SU-DHL-6 (cell line): ENCODE results near the gene PCF11.

Experiments used
- H2AFZ ChIP-seq: fragments of 200-600 bp; sonication (generic); 2 replicates; pipeline ENCODE4 v1.6.1; 2014; ENCODE audit warnings: low read depth, mild to moderate bottlenecking, moderate library complexity, mixed read lengths, antibody characterized with exemption, low read length; ENCODE audit not compliant: severe bottlenecking
- H3F3A ChIP-seq: fragments of 200-600 bp; shearing (Covaris generic); 2 replicates; pipeline ENCODE4 v1.6.0; 2016; ENCODE audit warnings: antibody characterized with exemption, mild to moderate bottlenecking; ENCODE audit not compliant: insufficient read depth
- H3K27ac ChIP-seq: fragments of 200-600 bp; sonication (generic); 2 replicates; pipeline ENCODE4 v1.5.1; 2016; ENCODE audit warnings: low read depth, mild to moderate bottlenecking, low read length, moderate library complexity, mixed read lengths
- H3K27me3 ChIP-seq: fragments of 200-600 bp; sonication (generic), shearing (Covaris generic); 2 replicates; pipeline ENCODE4 v1.6.0; 2014; ENCODE audit warnings: mild to moderate bottlenecking, low read length
- H3K36me3 ChIP-seq: fragments of 200-600 bp; sonication (generic); 2 replicates; pipeline ENCODE4 v1.6.1; 2014; ENCODE audit warnings: mild to moderate bottlenecking, low read length, mixed read lengths
- H3K4me2 ChIP-seq: fragments of 300-600, 200-600 bp; shearing (Covaris generic), sonication (generic); 2 replicates; pipeline ENCODE4 v1.6.0; 2014; ENCODE audit warnings: low read length, low read depth, mild to moderate bottlenecking; ENCODE audit not compliant: poor library complexity, severe bottlenecking
- H3K4me3 ChIP-seq: fragments of 200-600 bp; sonication (generic); 2 replicates; pipeline ENCODE4 v1.5.1; 2014; ENCODE audit warnings: antibody characterized with exemption, low read length, mild to moderate bottlenecking, mixed read lengths; ENCODE audit not compliant: insufficient read depth, poor library complexity, severe bottlenecking
- H3K79me2 ChIP-seq: fragments of 200-600 bp; sonication (generic); 2 replicates; pipeline ENCODE4 v1.6.1; 2014; ENCODE audit warnings: mild to moderate bottlenecking, low read length, moderate library complexity; ENCODE audit not compliant: insufficient read depth
- H3K9ac ChIP-seq: fragments of 200-600 bp; sonication (generic); 2 replicates; pipeline ENCODE4 v1.7.0; 2014; ENCODE audit warnings: mild to moderate bottlenecking, low read length
- H3K9me2 ChIP-seq: fragments of 200-600 bp; sonication (generic); replicated peaks from 2 replicates; pipeline ENCODE4 v1.6.1; 2014; ENCODE audit warnings: low read length; ENCODE audit not compliant: insufficient read depth
- H3K9me3 ChIP-seq: fragments of 200-600 bp; sonication (generic); 2 replicates; pipeline ENCODE4 v1.6.1; 2014; ENCODE audit warnings: low read length, mixed read lengths; ENCODE audit not compliant: insufficient read depth
- H4K20me1 ChIP-seq: fragments of 200-600 bp; sonication (generic); 2 replicates; pipeline ENCODE4 v1.6.1; 2014; ENCODE audit warnings: low read depth, mild to moderate bottlenecking, antibody characterized with exemption, low read length, moderate library complexity, mixed read lengths
- EZH2phosphoT487 ChIP-seq: fragments of 200-600 bp; sonication (generic), shearing (Covaris generic); conservative IDR thresholded peaks from 2 replicates; pipeline ENCODE4 v1.6.1; 2018; ENCODE audit warnings: mild to moderate bottlenecking, antibody characterized with exemption, low read length, moderate library complexity, mixed read lengths
- TF ChIP-seq, protein P1 (sequence below): fragments of 200-600 bp; sonication (generic); IDR thresholded peaks from one replicate; pipeline ENCODE4 v1.5.1; 2017; ENCODE audit warnings: antibody characterized with exemption, mild to moderate bottlenecking, low read length, moderate library complexity; ENCODE audit not compliant: insufficient read depth, poor library complexity, severe bottlenecking

The PCF11 gene

DNA sequence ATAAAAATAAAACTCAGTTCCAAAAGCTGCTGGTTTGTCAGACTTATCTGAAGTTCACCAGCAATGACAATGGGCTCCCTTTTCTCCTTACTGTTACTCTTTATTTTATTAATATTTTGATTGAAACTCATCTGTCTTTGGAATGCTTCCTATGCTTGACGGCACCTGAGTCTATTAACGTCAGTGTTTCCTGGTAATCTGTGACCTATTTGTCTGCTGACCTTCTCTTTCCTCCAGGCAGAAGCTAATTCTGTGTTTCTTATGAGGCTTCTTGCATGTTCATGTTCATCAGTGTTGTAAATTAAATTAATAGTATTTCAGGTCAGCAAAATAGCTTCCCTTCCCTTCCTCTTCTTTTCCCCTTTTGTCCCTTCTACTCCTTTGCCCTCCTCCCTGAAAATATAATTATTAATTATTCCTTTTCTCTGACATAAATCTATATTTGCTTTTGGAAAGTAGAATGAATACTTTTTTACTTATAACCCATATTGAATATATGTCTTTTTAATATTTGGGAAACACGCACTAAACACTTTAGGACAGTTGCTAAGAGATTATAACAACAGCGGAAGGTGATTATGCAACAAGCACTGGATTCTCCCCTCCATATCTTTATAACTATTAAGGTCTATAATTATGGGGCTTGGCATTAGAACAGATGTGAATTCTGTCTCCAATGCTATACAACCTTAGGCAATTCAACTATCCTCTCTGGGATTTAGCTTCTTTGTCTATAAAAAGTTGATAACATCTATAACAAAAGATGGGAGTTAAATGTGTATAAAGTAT is 32.1 kb upstream of the PCF11 start:
- no peak overlapping the region for H2AFZ ChIP-seq
- H3K4me2 ChIP-seq = no peak overlapping the region

GRCh38 chr11:83125577-83125976 is 31.4 kb upstream of the PCF11 start:
- no peak overlapping the region for H3K9ac ChIP-seq
- H3K4me2 ChIP-seq = no peak overlapping the region
- no peak overlapping the region for H3K4me3 ChIP-seq
- no peaks in the 10 kb centered on the region for H3K9me3 ChIP-seq
- H3K9me2 ChIP-seq = no peaks in the 10 kb centered on the region
- H3K27me3 ChIP-seq = no peaks in the 10 kb centered on the region
- no peaks in the 10 kb centered on the region for H3K79me2 ChIP-seq
- no peaks in the 10 kb centered on the region for H3F3A ChIP-seq
- H3K27ac ChIP-seq = no peak overlapping the region
- H3K36me3 ChIP-seq = no peaks in the 10 kb centered on the region
- H2AFZ ChIP-seq = no peak overlapping the region
- TF ChIP-seq EZH2phosphoT487 = no peak
- TF ChIP-seq, protein P1, sequence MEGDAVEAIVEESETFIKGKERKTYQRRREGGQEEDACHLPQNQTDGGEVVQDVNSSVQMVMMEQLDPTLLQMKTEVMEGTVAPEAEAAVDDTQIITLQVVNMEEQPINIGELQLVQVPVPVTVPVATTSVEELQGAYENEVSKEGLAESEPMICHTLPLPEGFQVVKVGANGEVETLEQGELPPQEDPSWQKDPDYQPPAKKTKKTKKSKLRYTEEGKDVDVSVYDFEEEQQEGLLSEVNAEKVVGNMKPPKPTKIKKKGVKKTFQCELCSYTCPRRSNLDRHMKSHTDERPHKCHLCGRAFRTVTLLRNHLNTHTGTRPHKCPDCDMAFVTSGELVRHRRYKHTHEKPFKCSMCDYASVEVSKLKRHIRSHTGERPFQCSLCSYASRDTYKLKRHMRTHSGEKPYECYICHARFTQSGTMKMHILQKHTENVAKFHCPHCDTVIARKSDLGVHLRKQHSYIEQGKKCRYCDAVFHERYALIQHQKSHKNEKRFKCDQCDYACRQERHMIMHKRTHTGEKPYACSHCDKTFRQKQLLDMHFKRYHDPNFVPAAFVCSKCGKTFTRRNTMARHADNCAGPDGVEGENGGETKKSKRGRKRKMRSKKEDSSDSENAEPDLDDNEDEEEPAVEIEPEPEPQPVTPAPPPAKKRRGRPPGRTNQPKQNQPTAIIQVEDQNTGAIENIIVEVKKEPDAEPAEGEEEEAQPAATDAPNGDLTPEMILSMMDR = no peak
- no peaks in the 10 kb centered on the region for H4K20me1 ChIP-seq

More for the DNA sequence above, 32.1 kb upstream of the PCF11 start:
- H3K79me2 ChIP-seq = no peaks in the 10 kb centered on the region
- H3F3A ChIP-seq = no peaks in the 10 kb centered on the region
- H3K27me3 ChIP-seq = no peaks in the 10 kb centered on the region
- H3K27ac ChIP-seq = no peak overlapping the region
- no peaks in the 10 kb centered on the region for H3K9me2 ChIP-seq
- no peak overlapping the region for H3K9ac ChIP-seq
- TF ChIP-seq, protein P1 = no peak
- no peak for TF ChIP-seq EZH2phosphoT487
- H4K20me1 ChIP-seq = no peaks in the 10 kb centered on the region
- no peaks in the 10 kb centered on the region for H3K36me3 ChIP-seq
- H3K9me3 ChIP-seq = no peaks in the 10 kb centered on the region
- H3K4me3 ChIP-seq = no peak overlapping the region

- Histone ChIP-seq H3K27ac (no peak overlapping the region), H3K9ac (no peak overlapping the region), H3K9me3 (no peaks in the 10 kb centered on the region), H3K27me3 (no peaks in the 10 kb centered on the region), H3F3A (no peaks in the 10 kb centered on the region), H3K79me2 (no peaks in the 10 kb centered on the region), H3K4me2 (no peak overlapping the region), H3K4me3 (no peak overlapping the region), H3K9me2 (no peaks in the 10 kb centered on the region), H2AFZ (no peak overlapping the region), H3K36me3 (no peaks in the 10 kb centered on the region), H4K20me1 (no peaks in the 10 kb centered on the region)
- no peak for TF ChIP-seq EZH2phosphoT487
- TF ChIP-seq, protein P1 = no peak
These were observed 29.7 kb upstream of the PCF11 start for GRCh38 chr11:83127310-83127637.
